Activated CD4-positive, alpha-beta T cell treated with anti-CD3 and anti-CD28 coated beads, Interleukin-2, Interleukin-6, amounts not matched to agents 100 ng/mL and 50 ng/mL, durations not matched to agents 16 hours and 8 hours (primary cell): ENCODE measurements around the gene MASP2.

ENCODE experiments used
- DNase-seq: peaks from one replicate; pipeline ENCODE4 v3.0.0-alpha.2; 2020

Gene MASP2

GRCh38 chr1:10987840-10988417, 59.1 kb downstream of the MASP2 start:
- DNase-seq = no peak

DNA sequence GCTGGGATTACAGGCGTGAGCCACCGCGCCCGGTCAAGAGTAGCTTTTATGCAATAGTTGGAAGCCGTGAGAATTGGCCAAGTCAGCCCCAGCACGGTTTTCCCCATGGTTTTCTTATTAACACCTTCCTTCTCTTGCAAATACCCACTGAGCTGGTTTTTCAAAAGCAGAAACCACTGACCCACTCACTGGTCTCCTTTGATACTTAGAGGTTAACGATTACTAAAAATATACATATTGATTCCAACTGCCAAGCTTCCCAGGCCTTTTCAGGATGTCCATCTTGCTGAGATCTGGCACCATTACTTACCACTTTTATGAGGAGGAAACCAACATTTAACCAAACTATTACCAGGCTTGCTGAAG, 60.5 kb downstream of the MASP2 start:
- no peak for DNase-seq

DNA sequence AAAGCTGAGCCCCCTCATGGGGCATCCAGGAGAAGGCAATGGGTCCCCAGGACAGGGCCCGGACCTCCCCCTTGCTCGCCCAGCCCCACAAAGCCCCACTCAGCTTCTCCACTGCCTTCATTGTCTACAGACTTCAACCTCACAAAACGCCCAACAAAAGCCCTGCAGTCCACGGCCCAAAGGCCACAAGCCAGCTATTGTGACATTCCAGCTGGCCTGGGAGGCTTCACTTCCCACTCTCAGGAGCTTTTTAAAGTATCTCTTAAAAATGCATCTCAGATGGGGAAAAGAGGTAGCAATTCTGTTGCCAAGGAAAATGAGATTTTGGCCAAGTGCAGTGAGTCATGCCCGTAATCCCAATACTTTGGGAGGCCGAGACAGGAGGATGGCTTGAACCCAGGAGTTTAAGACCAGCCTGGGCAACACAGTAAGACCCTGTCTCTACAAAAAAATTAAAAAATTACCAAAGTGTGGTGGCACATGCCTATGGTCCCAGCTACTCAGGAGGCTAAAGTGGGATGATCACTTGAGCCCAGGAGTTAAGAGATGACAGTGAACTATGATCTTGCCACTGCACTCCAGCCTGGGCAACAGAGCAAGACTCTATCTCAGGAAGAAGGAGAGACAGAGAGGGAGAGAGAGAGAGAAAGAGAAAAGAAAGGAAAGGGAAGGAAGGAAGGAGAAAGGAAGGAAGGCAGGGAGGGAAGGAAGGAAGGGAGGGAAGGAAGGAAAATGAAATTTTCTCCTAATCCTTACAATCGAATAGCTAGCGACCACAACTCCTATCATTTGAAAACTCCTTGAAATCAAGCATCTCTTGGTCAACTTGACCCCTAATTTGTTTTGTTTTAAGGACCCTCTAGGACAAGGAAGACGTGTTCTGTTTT, 66.0 kb downstream of the MASP2 start:
- DNase-seq = no peak

GRCh38 chr1:10980094-10980577, 66.9 kb downstream of the MASP2 start:
- DNase-seq = no peak

- no peak for DNase-seq
These were observed 67.5 kb downstream of the MASP2 start for GRCh38 chr1:10979483-10979920.

- DNase-seq = no peak
These were observed 68.3 kb downstream of the MASP2 start for GRCh38 chr1:10978719-10979118.
